HEK293 (cell line): ENCODE data around the gene HOXB8.

Experiments
- ZFP37 ChIP-seq: fragments of 450-650 bp; formaldehyde crosslinking; IDR thresholded peaks from 2 replicates; pipeline ENCODE4 v1.5.1; 2016; ENCODE audit warnings: missing biosample characterization, missing genetic modification characterization
- ZNF274 ChIP-seq, 2 experiments: fragments of 200-500 bp in 1 of 2; fragments of 450-650 bp in 1 of 2; sonication (Bioruptor generic) in 1 of 2; formaldehyde crosslinking in 1 of 2; IDR thresholded peaks; 2 replicates each; pipeline versions ENCODE4 v1.5.1 to v1.6.1; 2014 to 2016; ENCODE audit warnings: borderline replicate concordance in 1 of 2, inconsistent platforms in 1 of 2, low read length in 1 of 2, missing biosample characterization in 1 of 2, missing genetic modification characterization in 1 of 2
- ZNF544 ChIP-seq: fragments of 450-650 bp; formaldehyde crosslinking; IDR thresholded peaks from 2 replicates; pipeline ENCODE4 v1.5.0; 2017; ENCODE audit warnings: missing biosample characterization, missing genetic modification characterization

- TF ChIP-seq ZFP37: no peak
- TF ChIP-seq ZNF274 (IDR thresholded peaks at IDR 0.05; ENCODE audit: low read length): no peak
- no peak for TF ChIP-seq ZNF274 (tag by site-specific recombination; IDR thresholded peaks at IDR 0.05; ENCODE audit: borderline replicate concordance)
- TF ChIP-seq ZNF544: no peak
Observed at GRCh38 chr17:48565925-48566710, 49.0 kb downstream of the HOXB8 start.
